H9 (cell line): ENCODE results near the gene IGFBP5. TPM values are rescaled to one million over a fixed set of nuclear protein-coding genes. Genes with fewer than 3 reads are reported as not detected.
A peak's percentile ranks its signal among the peaks of the same experiment; 100 is the strongest.

ENCODE experiments used
- DNase-seq: peaks from one replicate; pipeline ENCODE4 v3.0.0-alpha.2; 2017
- H2AFZ ChIP-seq: one replicate; pipeline ENCODE4 v1.6.1; 2013; ENCODE audit warnings: mild to moderate bottlenecking, low read length, control low read depth, moderate library complexity
- H2AK5ac ChIP-seq: 2 replicates; pipeline ENCODE4 v1.6.1; 2013; ENCODE audit warnings: low read length, control low read depth, mixed read lengths; ENCODE audit not compliant: insufficient read length
- H2BK120ac ChIP-seq: one replicate; pipeline ENCODE4 v1.6.1; 2013; ENCODE audit warnings: low read depth, mild to moderate bottlenecking, low read length, control low read depth, inconsistent platforms; ENCODE audit not compliant: poor library complexity, severe bottlenecking
- H2BK12ac ChIP-seq: 2 replicates; pipeline ENCODE4 v1.6.1; 2013; ENCODE audit warnings: low read length, control low read depth, mixed read lengths, low read depth; ENCODE audit not compliant: insufficient read length
- H2BK15ac ChIP-seq: 2 replicates; pipeline ENCODE4 v1.6.1; 2013; ENCODE audit warnings: low read depth, low read length, control low read depth
- H2BK20ac ChIP-seq: one replicate; pipeline ENCODE4 v1.6.1; 2013; ENCODE audit warnings: low read depth, mild to moderate bottlenecking, low read length, control low read depth, inconsistent platforms; ENCODE audit not compliant: poor library complexity, severe bottlenecking
- H2BK5ac ChIP-seq: 2 replicates; pipeline ENCODE4 v1.6.1; 2013; ENCODE audit warnings: low read length, control low read depth, mixed read lengths; ENCODE audit not compliant: insufficient read length
- H3K14ac ChIP-seq: 2 replicates; pipeline ENCODE4 v1.6.1; 2013; ENCODE audit warnings: low read length, control low read depth; ENCODE audit not compliant: insufficient read depth
- H3K18ac ChIP-seq: 2 replicates; pipeline ENCODE4 v1.6.1; 2013; ENCODE audit warnings: low read depth, mild to moderate bottlenecking, mixed read lengths, low read length, control low read depth; ENCODE audit not compliant: insufficient read length
- H3K23ac ChIP-seq: 2 replicates; pipeline ENCODE4 v1.6.1; 2013; ENCODE audit warnings: low read length, control low read depth, mixed read lengths, low read depth; ENCODE audit not compliant: insufficient read length
- H3K23me2 ChIP-seq: 2 replicates; pipeline ENCODE4 v1.6.1; 2013; ENCODE audit warnings: low read depth, mild to moderate bottlenecking, mixed read lengths, low read length, control low read depth; ENCODE audit not compliant: insufficient read length, poor library complexity, severe bottlenecking
- H3K27ac ChIP-seq: 2 replicates; pipeline ENCODE4 v1.5.1; 2013; ENCODE audit warnings: low read length, control low read depth, mixed read lengths, low read depth; ENCODE audit not compliant: insufficient read length
- H3K27me3 ChIP-seq: 2 replicates; pipeline ENCODE4 v1.6.1; 2013; ENCODE audit warnings: low read length, control low read depth, inconsistent platforms; ENCODE audit not compliant: insufficient read depth
- H3K4ac ChIP-seq: 2 replicates; pipeline ENCODE4 v1.6.1; 2013; ENCODE audit warnings: low read depth, mild to moderate bottlenecking, control low read depth, inconsistent platforms, low read length, moderate library complexity
- H3K4me1 ChIP-seq: 2 replicates; pipeline ENCODE4 v1.6.1; 2013; ENCODE audit warnings: low read length, control low read depth, inconsistent platforms; ENCODE audit not compliant: insufficient read depth
- H3K4me2 ChIP-seq: 2 replicates; pipeline ENCODE4 v1.6.1; 2013; ENCODE audit warnings: low read length, control low read depth, mixed read lengths; ENCODE audit not compliant: insufficient read length, insufficient read depth
- H3K56ac ChIP-seq: 2 replicates; pipeline ENCODE4 v1.6.1; 2013; ENCODE audit warnings: low read depth, mild to moderate bottlenecking, mixed read lengths, low read length, control low read depth; ENCODE audit not compliant: insufficient read length
- H3K79me1 ChIP-seq: 2 replicates; pipeline ENCODE4 v1.6.1; 2013; ENCODE audit warnings: low read depth, mild to moderate bottlenecking, moderate library complexity, low read length, control low read depth, inconsistent platforms; ENCODE audit not compliant: insufficient read depth, poor library complexity, severe bottlenecking
- H3K79me2 ChIP-seq: 2 replicates; pipeline ENCODE4 v1.6.1; 2013; ENCODE audit warnings: low read length, control low read depth, inconsistent platforms; ENCODE audit not compliant: insufficient read depth
- H3K9ac ChIP-seq: 2 replicates; pipeline ENCODE4 v1.6.1; 2013; ENCODE audit warnings: low read length, control low read depth, mixed read lengths; ENCODE audit not compliant: insufficient read length; ENCODE audit errors: extremely low read depth
- H3K9me3 ChIP-seq: one replicate; pipeline ENCODE4 v1.6.1; 2013; ENCODE audit warnings: low read depth, low read length, inconsistent platforms; ENCODE audit not compliant: control insufficient read depth
- H3T11ph ChIP-seq: one replicate; pipeline ENCODE4 v1.6.1; 2013; ENCODE audit warnings: mild to moderate bottlenecking, low read length, control low read depth, inconsistent platforms
- H4K20me1 ChIP-seq: one replicate; pipeline ENCODE4 v1.6.1; 2013; ENCODE audit not compliant: control insufficient read depth, insufficient read length, insufficient read depth
- H4K5ac ChIP-seq: 2 replicates; pipeline ENCODE4 v1.6.1; 2013; ENCODE audit warnings: low read depth, mild to moderate bottlenecking, mixed read lengths, low read length, control low read depth; ENCODE audit not compliant: insufficient read length
- H4K8ac ChIP-seq: replicated peaks from 2 replicates; pipeline ENCODE4 v1.6.1; 2013; ENCODE audit warnings: low read length, control low read depth, mixed read lengths, low read depth; ENCODE audit not compliant: insufficient read length
- H4K91ac ChIP-seq: 2 replicates; pipeline ENCODE4 v1.6.1; 2013; ENCODE audit warnings: low read depth, mild to moderate bottlenecking, moderate library complexity, mixed read lengths, low read length, control low read depth; ENCODE audit not compliant: insufficient read length
- H3K27ac Mint-ChIP-seq, 3 experiments: 2 replicates in 2 of 3; 3 replicates in 1 of 3; pipeline ENCODE4 v1.8.0; 2020 to 2021; ENCODE audit warnings: mixed read lengths in 3 of 3, mild to moderate bottlenecking in 1 of 3, moderate library complexity in 1 of 3
- H3K27me3 Mint-ChIP-seq: 2 replicates; pipeline ENCODE4 v1.8.0; 2021; ENCODE audit warnings: low read depth, mild to moderate bottlenecking, moderate library complexity, mixed read lengths
- H3K36me3 Mint-ChIP-seq, 3 experiments: 2 replicates in 2 of 3; 3 replicates in 1 of 3; pipeline ENCODE4 v1.8.0; 2020 to 2021; ENCODE audit warnings: low read depth in 3 of 3, mixed read lengths in 3 of 3; ENCODE audit not compliant: insufficient read depth in 1 of 3
- H3K4me1 Mint-ChIP-seq, 2 experiments: 2 replicates each; pipeline ENCODE4 v1.8.0; 2020; ENCODE audit warnings: mixed read lengths in 2 of 2
- H3K4me3 Mint-ChIP-seq, 2 experiments: 2 replicates in 1 of 2; 3 replicates in 1 of 2; pipeline ENCODE4 v1.8.0; 2020 to 2021; ENCODE audit warnings: mild to moderate bottlenecking in 2 of 2, mixed read lengths in 2 of 2, moderate library complexity in 1 of 2
- H3K9me3 Mint-ChIP-seq, 2 experiments: 2 replicates in 1 of 2; 3 replicates in 1 of 2; pipeline ENCODE4 v1.8.0; 2020; ENCODE audit warnings: mild to moderate bottlenecking in 2 of 2, mixed read lengths in 2 of 2, moderate library complexity in 1 of 2
- WGBS: extraction: QIAGEN DNeasy Blood & Tissue Kit; methylation state at CpG from one replicate; pipeline ENCODE4 v1.1.7; 2013; ENCODE audit warnings: missing lambda C conversion rate, low lambda C conversion rate, mixed read lengths; ENCODE audit not compliant: insufficient read length; ENCODE audit errors: extremely low coverage; 5-methylcytosine and 5-hydroxymethylcytosine counted together
- total RNA-seq: library from RNA; stranded (reverse); gene quantifications from 2 replicates; pipeline ENCODE4 v1.2.1, GENCODE V29; 2021
- TF ChIP-seq, protein P1 (sequence below): fragments of 200-600 bp; sonication (generic); conservative IDR thresholded peaks from 3 replicates; pipeline ENCODE4 v1.8.0; 2021; ENCODE audit warnings: antibody characterized with exemption, mild to moderate bottlenecking

The IGFBP5 gene
- total RNA-seq, 1 experiment from 2014 or later: 0.90 TPM

DNA sequence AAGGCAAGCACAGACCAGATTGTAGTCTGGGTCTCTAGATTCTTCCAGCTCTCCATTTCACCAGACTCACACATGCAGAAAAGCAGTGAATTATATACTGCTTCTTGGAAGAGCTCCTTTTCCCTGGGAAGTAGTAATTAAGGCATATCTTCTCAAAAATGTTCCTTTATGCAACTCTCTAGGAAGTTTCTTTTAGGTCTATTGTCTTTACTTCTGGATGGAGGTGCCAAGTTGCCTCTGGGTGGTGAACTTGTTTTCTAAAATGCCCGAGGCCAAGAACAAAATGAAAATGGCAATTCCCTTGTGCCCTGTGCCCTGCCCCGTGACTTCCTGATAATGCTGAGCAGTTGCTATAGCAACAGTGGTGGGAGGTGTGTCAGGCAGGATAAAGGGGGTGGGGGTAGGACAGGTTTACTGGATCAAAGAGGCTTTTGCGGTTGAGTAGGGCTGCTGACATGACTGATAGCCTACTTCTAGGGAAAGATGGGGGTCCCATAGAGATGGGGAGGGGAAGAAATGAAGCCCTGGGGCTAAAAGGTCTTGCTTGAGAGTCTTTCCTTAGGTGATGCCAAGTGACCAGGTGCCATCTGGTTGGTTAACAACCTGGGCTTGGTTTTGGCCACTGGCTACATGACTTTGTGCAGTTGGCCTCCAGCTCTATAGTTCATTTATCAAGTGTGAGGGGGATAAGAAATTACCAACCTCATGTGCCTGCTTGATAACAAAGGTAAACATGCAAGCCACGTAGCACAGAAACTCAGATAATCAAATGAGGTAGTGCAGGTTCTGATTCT lies 50.3 kb downstream of the IGFBP5 start:
- Histone ChIP-seq H2BK15ac (no peak overlapping the region), H3K9ac (no peak overlapping the region), H2BK5ac (no peak overlapping the region), H2BK20ac (no peak overlapping the region), H3K14ac (no peak overlapping the region), H3K18ac (no peak overlapping the region), H2BK12ac (no peak overlapping the region), H3K56ac (no peak overlapping the region), H3K9me3 (no peaks in the 10 kb centered on the region), H3K4ac (no peak overlapping the region), H2BK120ac (no peak overlapping the region), H4K8ac (no peak overlapping the region), H2AK5ac (no peak overlapping the region), H3T11ph (no peak overlapping the region), H4K5ac (no peak overlapping the region), H3K27ac (no peak overlapping the region), H3K27me3 (no peaks in the 10 kb centered on the region), H3K4me2 (no peak overlapping the region), H3K79me2 (peaks cover 33% of the 10 kb centered on the region; the same call in 1 of the 2 replicates), H2AFZ (no peak overlapping the region), H3K4me1 (peaks cover 15% of the 10 kb centered on the region), H3K23me2 (no peaks in the 10 kb centered on the region), H4K91ac (no peak overlapping the region), H4K20me1 (no peaks in the 10 kb centered on the region), H3K23ac (no peak overlapping the region), H3K79me1 (no peaks in the 10 kb centered on the region)
- TF ChIP-seq, protein P1, sequence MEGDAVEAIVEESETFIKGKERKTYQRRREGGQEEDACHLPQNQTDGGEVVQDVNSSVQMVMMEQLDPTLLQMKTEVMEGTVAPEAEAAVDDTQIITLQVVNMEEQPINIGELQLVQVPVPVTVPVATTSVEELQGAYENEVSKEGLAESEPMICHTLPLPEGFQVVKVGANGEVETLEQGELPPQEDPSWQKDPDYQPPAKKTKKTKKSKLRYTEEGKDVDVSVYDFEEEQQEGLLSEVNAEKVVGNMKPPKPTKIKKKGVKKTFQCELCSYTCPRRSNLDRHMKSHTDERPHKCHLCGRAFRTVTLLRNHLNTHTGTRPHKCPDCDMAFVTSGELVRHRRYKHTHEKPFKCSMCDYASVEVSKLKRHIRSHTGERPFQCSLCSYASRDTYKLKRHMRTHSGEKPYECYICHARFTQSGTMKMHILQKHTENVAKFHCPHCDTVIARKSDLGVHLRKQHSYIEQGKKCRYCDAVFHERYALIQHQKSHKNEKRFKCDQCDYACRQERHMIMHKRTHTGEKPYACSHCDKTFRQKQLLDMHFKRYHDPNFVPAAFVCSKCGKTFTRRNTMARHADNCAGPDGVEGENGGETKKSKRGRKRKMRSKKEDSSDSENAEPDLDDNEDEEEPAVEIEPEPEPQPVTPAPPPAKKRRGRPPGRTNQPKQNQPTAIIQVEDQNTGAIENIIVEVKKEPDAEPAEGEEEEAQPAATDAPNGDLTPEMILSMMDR: no peak
- Mint-ChIP-seq H3K27me3 (no peaks in the 10 kb centered on the region), H3K27ac (peak overlapping the region; percentile 46 to 81 (median 72); a peak in 4 of 7 replicates), H3K36me3 (peaks cover 54 to 71% (median 66%) of the 10 kb centered on the region in 3 experiments), H3K4me1 (peaks cover 50 to 61% of the 10 kb centered on the region in 2 experiments), H3K4me3 (no peak overlapping the region), H3K9me3 (peaks cover 0 to 5% of the 10 kb centered on the region in 2 experiments; a peak in 2 of 5 replicates)
- WGBS: no CpG with 5 or more reads among the region's 4 CpGs
- no peak for DNase-seq
